ENCODE data around the gene CAMKK2.
"Not testable (repeated sequence)": the region's sequence is repeated elsewhere in the genome, so short reads cannot be mapped to it uniquely, and the experiment has no call there.

- TF ChIP-seq CTCF, POLR2A (IDR thresholded peaks at IDR 0.05): not testable (repeated sequence)
Measured at GRCh38 chr12:121208571-121208970, 87.9 kb downstream of the CAMKK2 start.

Data from transverse colon (tissue), 3 donors.